Stomach (tissue), 4 donors: ENCODE measurements around the gene ZSCAN2.

Experiments
- CTCF ChIP-seq, 7 experiments: fragments of 450-650 bp in 4 of 7; fragments of 200-600 bp in 3 of 7; sonication (generic) in 3 of 7; IDR thresholded peaks; one replicate each; pipeline ENCODE4 v1.5.1; 2016 to 2019; ENCODE audit warnings: antibody characterized with exemption in 7 of 7, control low read depth in 2 of 7, mild to moderate bottlenecking in 1 of 7
- EP300 ChIP-seq: sonication (generic); formaldehyde crosslinking; IDR thresholded peaks from one replicate; pipeline ENCODE4 v1.6.1; 2017; ENCODE audit warnings: antibody characterized with exemption
- POLR2A ChIP-seq, 4 donors: fragments of 450-650 bp; IDR thresholded peaks; one replicate each; pipeline ENCODE4 v1.6.1; 2016; ENCODE audit warnings: antibody characterized with exemption in 4 of 4, control low read depth in 2 of 4, mild to moderate bottlenecking in 1 of 4, moderate library complexity in 1 of 4
- POLR2AphosphoS5 ChIP-seq, 3 donors: sonication (generic); formaldehyde crosslinking; IDR thresholded peaks; one replicate each; pipeline ENCODE4 v1.6.1; 2016; ENCODE audit warnings: antibody characterized with exemption in 3 of 3

- no peak for TF ChIP-seq POLR2A (IDR thresholded peaks at IDR 0.05)
- no peak for TF ChIP-seq CTCF (IDR thresholded peaks at IDR 0.05)
- TF ChIP-seq POLR2AphosphoS5 (IDR thresholded peaks at IDR 0.05): no peak
- TF ChIP-seq EP300: no peak
Measured at GRCh38 chr15:84645997-84646396, 45.2 kb downstream of the ZSCAN2 start.
